HG02763 (cell line): Measurements from ENCODE around the gene KMT2D.

ENCODE experiments used
- ATAC-seq: cut with Tn5 transposase; IDR thresholded peaks from one replicate; pipeline ENCODE4 v1.9.1; 2021; ENCODE audit warnings: mild to moderate bottlenecking, moderate library complexity; ENCODE audit not compliant: unreplicated experiment

Gene KMT2D

GRCh38 chr12:49036029-49036428 is 24.6 kb downstream of the KMT2D start:
- no peak for ATAC-seq

GRCh38 chr12:49034286-49034622 is 26.3 kb downstream of the KMT2D start:
- no peak for ATAC-seq

- ATAC-seq, result no peak
Measured at GRCh38 chr12:49033611-49034285, 26.8 kb downstream of the KMT2D start.

- no peak for ATAC-seq
Measured at GRCh38 chr12:49032679-49033447, 27.7 kb downstream of the KMT2D start.

GRCh38 chr12:49032276-49032675 is 28.3 kb downstream of the KMT2D start:
- no peak for ATAC-seq

GRCh38 chr12:49031573-49032161 is 28.9 kb downstream of the KMT2D start:
- no peak for ATAC-seq

- ATAC-seq, result no peak
Measured at GRCh38 chr12:49030714-49031572, 29.7 kb downstream of the KMT2D start.

- ATAC-seq, result no peak
Measured at GRCh38 chr12:49030119-49030518, 30.5 kb downstream of the KMT2D start.

GRCh38 chr12:49028666-49029275 is 31.8 kb downstream of the KMT2D start:
- no peak for ATAC-seq

- no peak for ATAC-seq
Measured at GRCh38 chr12:49027846-49028555, 32.6 kb downstream of the KMT2D start.

GRCh38 chr12:49026678-49027480 is 33.7 kb downstream of the KMT2D start:
- no peak for ATAC-seq

- ATAC-seq, result no peak
Measured at GRCh38 chr12:49026101-49026500, 34.5 kb downstream of the KMT2D start.

- ATAC-seq, result no peak
Measured at GRCh38 chr12:49025463-49025862, 35.1 kb downstream of the KMT2D start.

GRCh38 chr12:49024543-49024942 is 36.1 kb downstream of the KMT2D start:
- no peak for ATAC-seq

GRCh38 chr12:49023812-49024211 is 36.8 kb downstream of the KMT2D start:
- no peak for ATAC-seq

GRCh38 chr12:49022558-49023178 is 37.9 kb downstream of the KMT2D start:
- ATAC-seq, result no peak

- no peak for ATAC-seq
Measured at GRCh38 chr12:49021292-49021915, 39.2 kb downstream of the KMT2D start.

GRCh38 chr12:49020441-49020840 is 40.2 kb downstream of the KMT2D start:
- no peak for ATAC-seq
